Measurements from ENCODE around the gene NR2F1.
"Not testable (repeated sequence)": the region's sequence is repeated elsewhere in the genome, so short reads cannot be mapped to it uniquely, and the experiment has no call there.

- TF ChIP-seq CTCF (IDR thresholded peaks at IDR 0.05; ENCODE audit: poor library complexity); EZH2 (IDR thresholded peaks at IDR 0.05; ENCODE audit: borderline replicate concordance); EZH2phosphoT487 (IDR thresholded peaks at IDR 0.05; ENCODE audit: low read depth, severe bottlenecking, unreplicated experiment): not testable (repeated sequence)
Measured at GRCh38 chr5:93549594-93549993, 33.4 kb upstream of the NR2F1 start.
